Fibroblast of peridontal ligament (primary cell): ENCODE results near the gene ZBTB20.

ENCODE experiments used
- DNase-seq: peaks from one replicate; pipeline ENCODE4 v3.0.0-alpha.2; 2010; ENCODE audit errors: extremely low read depth

Gene ZBTB20

DNA sequence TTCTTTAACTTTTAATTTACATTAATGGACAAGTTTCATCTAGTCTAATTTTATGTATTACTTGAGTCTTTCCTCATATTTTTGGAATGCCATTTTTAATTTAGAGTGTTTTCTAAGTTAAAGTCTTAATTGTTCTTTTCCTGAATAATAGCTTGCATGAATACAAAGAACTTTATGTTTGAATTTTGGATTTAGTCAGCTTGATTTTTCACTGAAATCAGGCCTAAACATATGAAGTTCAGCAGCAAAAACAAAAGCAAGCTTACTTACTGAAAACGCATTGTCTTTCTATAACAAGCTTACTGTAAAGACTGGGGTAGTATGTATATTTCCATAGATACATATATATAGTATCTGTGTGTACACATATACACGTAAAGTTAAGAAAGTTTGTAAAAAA lies 126.0 kb downstream of the ZBTB20 start:
- DNase-seq, result no peak

DNA sequence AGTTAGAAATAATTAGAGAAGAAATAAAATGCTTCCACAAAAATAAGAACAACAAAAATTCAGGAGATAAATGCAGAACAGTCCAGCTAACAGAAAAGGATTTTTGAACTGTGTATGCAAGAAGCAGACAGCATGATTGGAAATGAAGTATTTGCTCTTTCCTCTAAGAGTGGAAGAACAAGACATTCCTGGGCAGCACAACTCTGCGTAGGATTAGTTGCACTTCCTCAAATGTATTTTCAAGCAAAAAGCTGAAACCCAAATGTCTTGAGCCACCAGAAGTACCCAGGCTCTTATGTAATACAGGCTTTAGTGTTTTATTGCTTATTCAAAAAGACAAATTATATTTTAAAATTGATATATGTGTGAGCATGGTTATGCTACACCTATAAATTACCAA lies 127.2 kb downstream of the ZBTB20 start:
- DNase-seq, result no peak

GRCh38 chr3:115018694-115019093 lies 128.4 kb downstream of the ZBTB20 start:
- DNase-seq, result no peak

DNA sequence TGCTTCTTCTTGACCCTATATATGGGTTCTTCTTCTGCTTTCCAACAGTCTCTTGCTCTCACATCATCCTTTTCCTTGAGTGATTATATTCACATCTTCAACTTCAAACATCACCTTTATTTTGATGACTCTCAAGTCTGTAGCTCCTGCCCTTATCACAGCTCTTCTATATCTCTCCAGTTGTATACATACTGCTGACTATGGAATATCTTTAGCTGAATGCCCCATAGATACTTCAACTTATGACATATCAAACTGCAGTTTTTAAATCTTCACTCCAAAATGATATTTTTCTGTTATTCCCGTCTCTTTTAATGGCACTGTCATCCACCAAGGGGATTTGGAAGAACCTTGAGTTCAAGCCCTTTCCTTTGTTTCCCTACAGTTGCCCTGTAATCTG lies 139.1 kb downstream of the ZBTB20 start:
- no peak for DNase-seq

DNA sequence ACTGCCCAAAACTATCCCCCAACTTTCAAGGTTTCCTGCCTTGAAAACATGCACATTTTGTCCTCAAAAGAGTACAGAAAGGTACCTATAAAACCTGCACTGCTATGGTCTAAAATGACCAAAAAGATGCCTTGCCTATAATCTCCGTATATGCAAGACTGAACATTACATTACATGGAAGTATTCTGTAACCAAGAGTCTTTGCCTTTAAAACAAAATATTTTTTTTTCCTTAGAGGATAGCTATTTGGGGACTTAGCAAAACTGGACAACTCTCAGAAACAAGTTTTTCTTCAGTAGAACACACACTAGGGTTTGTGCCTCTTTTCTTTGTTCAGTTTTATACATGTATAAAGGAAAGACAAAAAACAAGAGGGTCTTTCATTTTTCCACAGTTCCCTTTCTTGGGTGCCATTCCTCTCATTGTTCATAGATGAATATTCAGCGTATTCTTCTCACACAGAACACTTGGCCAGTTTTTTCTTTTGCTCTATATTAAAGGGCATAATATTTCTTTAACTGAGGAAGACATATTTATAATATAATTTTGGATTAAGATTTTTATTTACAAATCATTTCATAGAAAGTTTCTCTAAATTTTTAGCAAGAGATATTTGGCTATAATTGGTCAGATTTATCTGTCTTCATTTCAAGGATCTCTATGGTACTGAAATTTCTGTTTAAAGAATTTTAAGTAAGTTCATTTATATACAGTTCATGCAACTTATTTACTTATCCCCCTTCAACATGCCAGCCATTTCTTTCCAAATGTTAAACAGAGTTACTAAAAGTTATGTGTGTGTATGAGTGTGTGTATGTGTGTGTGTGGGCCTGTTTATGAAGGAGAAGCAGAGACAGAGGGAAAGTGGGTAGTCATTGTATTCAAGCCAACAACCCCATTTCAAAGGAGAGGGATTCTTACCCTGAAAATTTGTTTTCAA lies 142.6 kb downstream of the ZBTB20 start:
- no peak for DNase-seq

DNA sequence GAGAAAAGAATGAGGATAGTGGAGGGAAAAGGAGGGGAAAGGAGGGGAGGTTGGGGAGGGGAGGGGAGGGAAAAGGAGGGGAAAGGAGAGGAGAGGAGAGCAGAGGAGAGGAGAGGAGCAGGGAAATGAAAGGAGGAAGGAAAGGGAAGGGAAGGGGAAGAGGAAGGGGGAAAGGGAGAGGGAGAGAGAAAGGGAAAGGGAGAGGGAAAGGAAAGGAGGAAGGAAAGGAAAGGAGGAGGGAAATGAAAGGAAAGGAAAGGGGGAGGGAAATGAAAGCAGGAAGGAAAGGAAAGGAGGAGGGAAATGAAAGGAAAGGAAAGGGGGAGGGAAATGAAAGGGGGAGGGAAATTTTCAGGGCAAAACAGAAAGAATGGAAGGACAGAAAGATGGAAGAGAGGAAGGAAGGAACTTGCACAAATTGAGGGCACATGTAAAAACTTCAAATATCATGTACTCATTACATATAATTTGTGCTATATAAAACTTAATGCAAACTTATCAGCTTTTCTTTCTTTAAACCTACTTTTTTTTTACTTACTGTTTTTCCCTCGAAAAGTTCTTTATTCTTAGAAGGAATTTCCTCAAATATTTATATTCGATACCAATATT lies 148.0 kb downstream of the ZBTB20 start:
- no peak for DNase-seq

DNA sequence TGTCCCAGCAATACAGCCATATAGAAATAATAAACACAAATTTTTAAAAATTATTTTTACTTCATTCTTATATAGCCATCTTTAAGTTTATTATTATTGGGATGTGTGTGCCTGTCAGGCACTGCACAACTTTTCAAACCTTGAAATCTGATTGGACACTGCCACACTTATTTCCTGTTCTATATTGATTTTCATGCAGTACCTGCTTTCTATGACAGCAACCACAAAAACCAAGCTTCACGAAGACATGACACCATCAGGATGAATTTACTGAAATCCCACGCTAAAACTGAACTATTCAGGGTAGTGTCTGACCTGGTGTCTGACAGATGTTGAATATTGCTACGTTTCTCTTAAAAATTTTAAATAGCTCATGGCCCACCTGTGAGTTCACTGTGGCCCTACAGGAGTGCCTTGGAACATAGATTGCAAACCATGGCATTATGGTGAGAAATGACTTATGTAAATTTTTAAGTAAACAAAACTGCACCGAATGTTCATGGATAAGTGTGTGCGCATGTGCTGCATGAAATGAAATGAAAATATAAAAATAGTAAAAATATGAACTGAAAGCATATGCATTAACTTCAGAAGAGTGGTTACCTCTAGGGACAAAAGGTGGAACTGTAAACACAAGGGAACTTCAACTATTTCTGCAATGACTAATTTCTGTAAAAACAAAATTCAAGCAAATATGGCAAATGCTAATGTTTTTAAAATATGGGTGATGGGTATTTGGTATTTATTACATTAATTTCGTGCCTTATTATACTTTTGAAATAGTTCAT lies 152.3 kb downstream of the ZBTB20 start:
- DNase-seq, result no peak

DNA sequence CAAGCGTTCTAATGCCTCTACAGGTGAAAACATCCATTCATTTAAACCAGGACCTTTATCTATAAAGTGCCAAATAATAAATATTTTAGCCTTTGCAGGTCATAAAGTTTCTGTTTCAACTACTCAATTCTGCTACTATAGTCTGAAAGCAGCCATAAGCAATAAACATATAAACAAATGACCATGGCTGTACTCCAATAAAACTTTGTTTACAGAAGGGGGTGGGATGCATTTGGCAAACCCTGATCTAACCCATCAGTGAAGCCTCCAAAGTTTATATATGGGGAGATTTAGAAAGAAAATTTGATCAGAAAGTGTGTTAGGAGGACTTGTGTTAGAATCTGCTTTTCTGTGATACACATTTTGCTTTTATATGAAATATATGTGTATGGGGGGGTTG lies 161.3 kb downstream of the ZBTB20 start:
- DNase-seq, result no peak

GRCh38 chr3:114983248-114983647 lies 163.8 kb downstream of the ZBTB20 start:
- no peak for DNase-seq

DNA sequence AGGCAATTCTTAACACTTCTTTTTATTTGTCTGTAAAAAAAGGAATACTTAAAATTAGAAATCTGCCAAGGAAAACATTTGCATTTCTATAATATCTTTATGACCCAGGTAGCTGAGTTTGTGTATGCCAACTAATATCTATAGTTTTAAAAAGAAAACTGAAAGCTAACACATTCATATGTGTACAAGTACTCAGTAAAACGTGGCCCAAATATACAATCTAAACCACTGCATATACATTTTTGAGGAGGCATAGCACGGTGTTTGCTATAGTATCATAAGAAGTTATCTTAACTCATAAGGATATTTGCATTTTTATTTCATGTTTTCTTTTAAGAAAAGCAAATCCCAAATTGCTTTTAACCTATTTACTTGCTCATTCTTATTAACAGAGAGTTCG lies 172.7 kb downstream of the ZBTB20 start:
- DNase-seq, result no peak

DNA sequence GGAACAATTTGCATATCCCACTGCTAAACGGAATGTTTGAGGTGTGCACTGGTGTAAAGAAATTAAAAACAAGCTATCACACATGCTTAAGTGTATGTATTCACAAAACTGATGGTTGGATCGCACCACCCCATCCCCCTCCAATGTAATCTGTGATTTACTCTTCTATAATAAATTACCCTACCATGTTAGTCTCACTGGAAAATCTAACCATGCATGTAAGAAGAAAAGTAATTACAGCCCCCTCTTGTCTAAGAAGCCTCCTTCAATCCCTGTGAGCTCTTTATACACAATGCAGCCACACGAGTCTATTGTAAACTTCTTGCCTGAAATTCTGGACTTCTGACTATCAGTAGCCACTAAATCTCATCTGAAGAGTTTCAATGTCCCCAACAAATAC lies 173.6 kb downstream of the ZBTB20 start:
- no peak for DNase-seq

DNA sequence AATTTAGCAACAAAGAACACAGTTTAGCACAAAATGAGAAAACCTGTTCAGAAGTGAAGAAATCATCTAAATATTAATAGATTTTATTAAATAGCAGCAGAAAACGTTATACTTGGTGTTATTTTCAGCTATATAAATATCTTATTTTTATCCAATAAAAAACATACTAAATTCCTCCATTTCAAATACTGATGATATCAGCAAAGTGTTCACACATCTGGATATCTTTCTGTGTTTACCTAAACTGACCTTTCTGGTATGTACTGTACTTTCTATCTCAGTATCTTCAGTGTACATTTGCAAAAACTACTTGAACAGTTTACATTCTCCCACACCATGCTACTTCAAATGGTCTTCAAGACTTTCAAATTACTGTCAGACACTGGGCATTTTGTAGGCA lies 179.9 kb downstream of the ZBTB20 start:
- DNase-seq, result no peak

DNA sequence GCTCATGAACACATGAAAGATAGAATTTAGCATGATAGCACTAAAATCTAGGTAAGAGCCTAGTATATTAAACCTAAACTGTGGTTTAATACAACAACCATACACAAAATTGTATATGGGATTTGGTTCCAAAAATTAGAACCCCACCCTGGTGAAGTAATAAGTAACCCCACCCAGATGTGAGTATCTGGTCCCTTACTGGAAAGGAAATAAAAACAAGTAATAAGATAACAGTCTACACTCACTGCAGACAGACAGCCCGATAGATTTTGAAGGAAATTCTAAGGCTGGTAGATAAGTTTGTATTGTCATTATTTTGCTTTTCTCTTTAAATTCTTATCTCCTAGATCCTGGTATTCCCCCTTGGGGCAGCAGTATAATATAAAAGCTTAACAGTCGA lies 184.9 kb downstream of the ZBTB20 start:
- DNase-seq, result no peak

DNA sequence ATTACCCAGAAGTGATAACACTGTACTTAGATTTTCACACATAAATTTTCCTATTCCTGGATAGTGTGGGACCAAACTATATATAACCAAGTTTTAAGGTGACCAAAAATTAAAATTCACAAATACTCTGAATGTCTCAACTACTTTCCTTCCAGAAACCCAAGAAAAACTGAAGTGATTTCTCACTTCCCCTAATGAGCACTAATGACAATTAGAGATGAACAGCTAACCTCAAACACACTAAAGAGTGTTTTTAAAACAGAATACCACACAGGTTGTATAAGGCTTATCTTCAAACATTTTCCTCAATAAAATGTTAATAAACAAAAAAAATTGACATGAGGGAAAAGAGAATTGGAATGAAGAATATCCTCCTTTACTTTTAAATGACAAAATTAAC lies 188.2 kb downstream of the ZBTB20 start:
- no peak for DNase-seq

- DNase-seq, result no peak
These were observed 193.3 kb downstream of the ZBTB20 start for GRCh38 chr3:114953800-114954199.

- no peak for DNase-seq
These were observed 193.8 kb downstream of the ZBTB20 start for GRCh38 chr3:114953215-114953799.

DNA sequence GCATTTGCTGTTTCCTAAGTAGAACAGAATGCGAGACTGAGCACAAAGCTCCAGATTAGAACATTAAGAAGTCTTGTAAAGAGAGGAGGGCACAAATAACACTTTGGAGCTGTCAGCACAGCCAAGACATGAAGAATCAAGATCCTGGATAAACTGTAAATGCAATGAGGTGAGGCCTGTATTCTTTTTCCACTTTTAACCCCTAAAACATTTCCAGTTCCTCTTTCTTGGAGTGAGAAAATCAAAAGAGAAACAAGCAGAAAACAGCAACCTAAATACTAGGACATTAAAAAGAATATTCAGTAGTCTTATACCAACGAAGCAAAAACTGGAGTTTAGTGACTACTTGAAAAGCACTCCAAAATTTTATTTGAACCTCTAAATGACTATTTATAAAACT lies 204.3 kb downstream of the ZBTB20 start:
- no peak for DNase-seq

GRCh38 chr3:114941626-114942309 lies 205.3 kb downstream of the ZBTB20 start:
- DNase-seq, result no peak

DNA sequence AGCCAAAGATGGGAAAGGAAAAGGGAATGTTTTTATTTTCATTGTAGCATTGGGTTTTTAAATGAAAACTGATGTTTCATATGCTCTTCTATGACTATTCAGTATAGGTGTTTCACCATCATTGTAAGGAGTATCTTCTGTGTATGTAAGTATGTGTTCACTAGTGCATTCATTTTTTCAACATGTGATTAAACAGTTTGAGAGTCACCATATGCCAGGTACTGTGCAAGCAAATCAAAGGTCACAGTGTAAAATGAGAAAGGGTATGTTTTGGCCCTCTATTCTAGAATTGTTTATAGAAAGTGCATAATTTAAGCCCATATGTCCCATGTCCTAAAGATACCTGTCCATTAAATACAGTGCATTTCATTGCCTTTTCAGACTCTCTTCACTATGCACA lies 207.2 kb downstream of the ZBTB20 start:
- no peak for DNase-seq

DNA sequence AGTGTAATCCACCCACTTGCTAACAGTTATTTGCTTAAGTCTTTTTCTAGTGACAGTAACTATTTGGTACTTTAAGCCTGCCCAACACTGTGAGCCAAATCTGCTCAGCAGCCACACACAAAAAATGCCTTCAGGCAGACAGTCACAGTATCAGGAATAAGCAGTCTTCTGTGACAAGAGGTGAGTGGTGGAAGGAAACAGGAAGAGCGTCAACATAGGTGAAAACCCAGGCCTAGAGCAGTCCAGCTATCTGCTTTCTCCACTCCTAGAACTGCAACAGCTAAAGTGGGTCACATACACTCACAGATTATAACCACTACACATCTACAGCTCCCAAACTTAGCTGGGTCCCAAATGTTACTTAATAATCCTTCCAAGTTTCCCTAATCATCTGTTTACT lies 213.7 kb downstream of the ZBTB20 start:
- DNase-seq, result no peak

DNA sequence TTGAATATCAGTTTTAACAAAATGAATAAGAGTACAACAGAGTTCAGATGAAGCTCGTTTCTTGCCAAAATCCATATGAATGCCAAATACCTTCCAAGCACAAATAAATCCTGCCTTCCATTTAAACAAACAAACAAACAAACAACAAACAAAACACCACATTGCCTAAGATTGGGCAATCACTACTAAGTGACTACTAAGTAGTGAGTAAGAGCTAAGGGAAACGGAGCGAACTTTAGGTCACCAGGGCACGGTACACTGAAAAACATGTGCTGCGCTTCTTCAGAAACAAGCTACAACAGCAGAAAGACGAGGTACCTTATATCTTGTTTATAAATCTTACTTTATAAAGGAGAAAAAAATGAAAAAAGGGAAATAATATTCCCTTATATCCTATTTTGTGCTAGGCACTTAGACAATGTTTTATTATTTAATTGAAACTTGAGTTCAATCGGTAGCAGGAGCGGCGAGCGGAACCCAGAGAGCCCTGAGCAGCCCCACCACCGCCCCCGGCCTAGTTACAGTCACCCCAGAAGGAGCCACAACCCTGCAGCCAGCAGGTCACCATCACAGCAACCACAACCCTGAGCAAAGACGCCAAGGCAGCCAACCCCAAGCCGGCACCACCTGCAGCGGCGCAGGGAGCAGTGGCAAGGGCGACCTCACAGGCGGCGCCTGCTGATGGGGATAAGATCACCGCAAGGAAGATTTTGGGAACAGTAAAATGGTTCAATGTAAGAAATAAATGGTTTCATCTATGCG lies 216.9 kb downstream of the ZBTB20 start:
- no peak for DNase-seq
